ENCODE results near the gene SRP68. TPM values are rescaled to one million over a fixed set of nuclear protein-coding genes. Genes with fewer than 3 reads are reported as not detected.

The SRP68 gene
- total and polyA plus RNA-seq, 4 donors: 30.8 to 68.9 (median 57.0) TPM

DNA sequence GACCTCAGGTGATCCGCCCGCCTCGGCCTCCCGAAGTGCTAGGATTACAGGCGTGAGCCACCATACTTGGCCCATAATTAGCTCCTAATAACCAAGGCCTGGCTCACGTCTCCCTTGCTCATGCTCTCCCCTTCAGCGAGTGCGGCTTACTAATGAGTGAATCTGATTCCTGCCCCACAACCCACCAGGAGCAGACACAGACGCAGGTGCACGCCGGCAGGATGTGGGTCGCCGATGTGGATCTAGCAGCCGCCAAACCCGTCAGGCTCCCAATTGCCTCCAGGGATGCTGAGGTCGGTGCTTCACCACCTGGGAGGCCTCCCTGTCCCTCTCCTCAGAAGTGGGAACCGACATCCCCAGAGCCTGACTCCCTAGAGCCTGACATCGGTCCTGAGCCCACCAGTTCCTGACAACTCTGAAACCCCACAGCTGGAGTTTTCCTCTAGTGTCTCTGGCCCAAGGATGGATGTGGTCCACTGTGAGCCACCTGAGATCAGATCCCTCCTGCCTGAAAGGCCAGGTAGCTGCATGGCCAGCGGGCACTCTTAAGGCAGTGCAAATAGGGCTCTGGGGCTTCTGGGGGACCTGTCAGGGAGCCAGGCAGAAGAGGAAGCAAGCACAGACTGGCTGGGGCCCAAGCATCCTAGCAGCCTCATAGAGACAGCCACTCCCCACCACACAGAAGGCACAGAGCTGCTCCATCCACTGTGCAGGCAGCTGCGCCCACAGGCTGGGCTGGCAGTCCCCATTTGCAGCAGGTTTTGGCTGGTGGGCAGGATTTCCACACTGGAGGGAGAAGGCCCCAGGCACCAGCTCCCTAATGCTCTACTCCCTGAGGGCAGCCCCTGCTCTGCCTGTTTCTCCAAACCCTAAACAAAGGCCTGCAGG is 20.5 kb upstream of the SRP68 start:
- Histone ChIP-seq H3K9ac (ENCODE audit: insufficient read depth in 1 of 2, low read length in 2 of 2) (no peak overlapping the region), H3K4me3 (no peak overlapping the region), H3K27ac (ENCODE audit: low read depth in 1 of 2, low read length in 1 of 2) (no peak overlapping the region), H3K4me1 (ENCODE audit: control insufficient read depth in 5 of 5, insufficient read depth in 5 of 5, low read length in 5 of 5) (no peaks in the 10 kb centered on the region), H3K27me3 (ENCODE audit: control insufficient read depth in 3 of 3, insufficient read depth in 3 of 3, low read length in 2 of 3) (no peaks in the 10 kb centered on the region), H3K36me3 (ENCODE audit: control insufficient read depth in 4 of 4, insufficient read depth in 4 of 4, low read length in 4 of 4) (peaks cover 9 to 67% (median 45%) of the 10 kb centered on the region in 4 donors), H3K9me3 (ENCODE audit: control insufficient read depth in 4 of 4, insufficient read depth in 3 of 4, low read length in 3 of 4) (no peaks in the 10 kb centered on the region)
- WGBS, 2 donors: 94 to 96% methylated on average over 20 of the region's 20 CpGs
- ATAC-seq (ENCODE audit: insufficient read depth, low FRiP score) (no peak), DNase-seq (no peak)
- TF ChIP-seq CTCF (IDR thresholded peaks at IDR 0.05; ENCODE audit: control extremely low read depth, extremely low read depth): no peak

DNA sequence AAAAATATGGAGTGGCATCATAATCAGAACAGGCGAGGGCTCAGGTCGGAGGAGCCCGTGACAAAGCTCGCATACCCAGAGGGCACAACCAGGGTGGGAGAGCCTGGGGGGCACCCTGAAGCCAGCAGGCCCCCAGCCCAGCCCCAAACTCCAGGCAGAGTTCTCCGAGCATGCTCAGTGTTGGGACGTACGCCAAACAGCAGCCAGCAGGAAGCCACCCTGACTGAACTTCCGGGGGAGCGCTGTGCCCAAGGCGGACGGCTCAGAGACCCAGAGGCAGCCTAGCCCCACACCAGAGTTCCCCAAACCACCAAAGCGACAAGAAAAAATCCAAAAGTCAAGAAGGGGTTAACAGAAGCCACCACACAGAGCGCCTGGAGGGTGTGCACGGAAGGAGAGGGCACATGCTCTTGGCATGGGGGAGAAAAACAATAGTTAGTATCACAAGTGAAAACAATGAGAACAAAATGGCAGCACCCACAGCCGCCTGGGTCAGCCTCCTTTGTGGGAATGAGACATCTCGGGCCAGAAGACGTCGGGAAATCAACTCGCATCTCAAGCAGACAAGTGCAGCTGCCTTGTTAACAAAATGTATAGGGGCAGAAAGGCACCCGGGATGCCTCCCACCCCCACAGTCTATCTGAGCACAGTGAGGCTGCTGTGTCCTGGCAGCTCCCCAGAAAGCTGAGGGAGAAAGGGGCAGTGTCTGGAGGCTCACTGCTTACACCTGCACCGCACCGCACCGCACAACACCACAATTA is 19.4 kb upstream of the SRP68 start:
- Histone ChIP-seq H3K36me3 (ENCODE audit: control insufficient read depth in 4 of 4, insufficient read depth in 4 of 4, low read length in 4 of 4) (peaks cover 9 to 73% (median 44%) of the 10 kb centered on the region in 4 donors), H3K27me3 (ENCODE audit: control insufficient read depth in 3 of 3, insufficient read depth in 3 of 3, low read length in 2 of 3) (no peaks in the 10 kb centered on the region), H3K27ac (ENCODE audit: low read depth in 1 of 2, low read length in 1 of 2) (no peak overlapping the region), H3K4me3 (no peak overlapping the region), H3K4me1 (ENCODE audit: control insufficient read depth in 5 of 5, insufficient read depth in 5 of 5, low read length in 5 of 5) (no peaks in the 10 kb centered on the region), H3K9me3 (ENCODE audit: control insufficient read depth in 4 of 4, insufficient read depth in 3 of 4, low read length in 3 of 4) (no peaks in the 10 kb centered on the region), H3K9ac (ENCODE audit: insufficient read depth in 1 of 2, low read length in 2 of 2) (no peak overlapping the region)
- no peak for TF ChIP-seq CTCF (IDR thresholded peaks at IDR 0.05; ENCODE audit: control extremely low read depth, extremely low read depth)
- ATAC-seq (ENCODE audit: insufficient read depth, low FRiP score) (no peak), DNase-seq (no peak)
- 63 to 70% methylated on average over 21 to 23 of the region's 23 CpGs for WGBS, 2 donors

GRCh38 chr17:76090517-76091129 is 18.3 kb upstream of the SRP68 start:
- no peak for TF ChIP-seq CTCF (IDR thresholded peaks at IDR 0.05; ENCODE audit: control extremely low read depth, extremely low read depth)
- Histone ChIP-seq H3K36me3 (ENCODE audit: control insufficient read depth in 4 of 4, insufficient read depth in 4 of 4, low read length in 4 of 4) (peaks cover 14 to 79% (median 49%) of the 10 kb centered on the region in 4 donors), H3K9me3 (ENCODE audit: control insufficient read depth in 4 of 4, insufficient read depth in 3 of 4, low read length in 3 of 4) (no peaks in the 10 kb centered on the region), H3K27me3 (ENCODE audit: control insufficient read depth in 3 of 3, insufficient read depth in 3 of 3, low read length in 2 of 3) (no peaks in the 10 kb centered on the region), H3K4me3 (no peak overlapping the region), H3K27ac (ENCODE audit: low read depth in 1 of 2, low read length in 1 of 2) (no peak overlapping the region), H3K4me1 (ENCODE audit: control insufficient read depth in 5 of 5, insufficient read depth in 5 of 5, low read length in 5 of 5) (no peaks in the 10 kb centered on the region), H3K9ac (ENCODE audit: insufficient read depth in 1 of 2, low read length in 2 of 2) (no peak overlapping the region)
- DNase-seq (no peak), ATAC-seq (ENCODE audit: insufficient read depth, low FRiP score) (no peak)
- WGBS, 2 donors: 92 to 96% methylated on average over 15 to 17 of the region's 17 CpGs

All from lung (tissue), 12 donors.